C4-2B (cell line): ENCODE measurements around the gene CRB1.

Source experiments
- H3K27ac ChIP-seq: fragments of 450-650 bp; 2 replicates; pipeline ENCODE4 v1.5.1; 2017
- ZFX ChIP-seq: fragments of 450-650 bp; IDR thresholded peaks from 2 replicates; pipeline ENCODE4 v1.6.1; 2017
- TF ChIP-seq, protein P1 (sequence below): fragments of 450-650 bp; conservative IDR thresholded peaks from 2 replicates; pipeline ENCODE4 v1.5.1; 2017; ENCODE audit warnings: mild to moderate bottlenecking

The CRB1 gene

GRCh38 chr1:197374428-197374827, 106.4 kb downstream of the CRB1 start:
- TF ChIP-seq ZFX, result no peak
- TF ChIP-seq, protein P1, sequence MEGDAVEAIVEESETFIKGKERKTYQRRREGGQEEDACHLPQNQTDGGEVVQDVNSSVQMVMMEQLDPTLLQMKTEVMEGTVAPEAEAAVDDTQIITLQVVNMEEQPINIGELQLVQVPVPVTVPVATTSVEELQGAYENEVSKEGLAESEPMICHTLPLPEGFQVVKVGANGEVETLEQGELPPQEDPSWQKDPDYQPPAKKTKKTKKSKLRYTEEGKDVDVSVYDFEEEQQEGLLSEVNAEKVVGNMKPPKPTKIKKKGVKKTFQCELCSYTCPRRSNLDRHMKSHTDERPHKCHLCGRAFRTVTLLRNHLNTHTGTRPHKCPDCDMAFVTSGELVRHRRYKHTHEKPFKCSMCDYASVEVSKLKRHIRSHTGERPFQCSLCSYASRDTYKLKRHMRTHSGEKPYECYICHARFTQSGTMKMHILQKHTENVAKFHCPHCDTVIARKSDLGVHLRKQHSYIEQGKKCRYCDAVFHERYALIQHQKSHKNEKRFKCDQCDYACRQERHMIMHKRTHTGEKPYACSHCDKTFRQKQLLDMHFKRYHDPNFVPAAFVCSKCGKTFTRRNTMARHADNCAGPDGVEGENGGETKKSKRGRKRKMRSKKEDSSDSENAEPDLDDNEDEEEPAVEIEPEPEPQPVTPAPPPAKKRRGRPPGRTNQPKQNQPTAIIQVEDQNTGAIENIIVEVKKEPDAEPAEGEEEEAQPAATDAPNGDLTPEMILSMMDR, result no peak
- no peak overlapping the region for H3K27ac ChIP-seq

GRCh38 chr1:197384471-197384870, 116.4 kb downstream of the CRB1 start:
- no peak for TF ChIP-seq ZFX
- TF ChIP-seq, protein P1, result no peak
- no peak overlapping the region for H3K27ac ChIP-seq

- no peak overlapping the region for H3K27ac ChIP-seq
- TF ChIP-seq ZFX, result no peak
- TF ChIP-seq, protein P1, result no peak
These were observed 120.7 kb downstream of the CRB1 start for GRCh38 chr1:197388801-197389200.

DNA sequence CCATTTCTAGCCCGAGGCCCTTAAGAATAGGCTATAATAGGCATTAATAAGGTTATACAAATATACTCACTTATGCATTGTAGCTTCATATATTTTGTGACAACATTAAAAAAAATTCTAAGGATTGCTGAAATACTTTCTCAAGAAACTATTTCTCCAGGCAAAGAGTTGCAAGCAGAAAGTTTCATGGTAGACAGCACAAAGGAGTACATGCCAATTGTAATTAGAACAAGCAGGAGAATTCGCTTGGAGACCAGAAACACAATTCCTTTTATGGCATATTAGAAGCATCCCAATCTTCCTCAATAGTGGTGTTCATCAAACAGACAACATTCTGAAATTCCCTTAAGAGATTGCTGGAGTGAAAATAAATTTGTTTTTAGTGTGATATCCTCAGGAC, 122.8 kb downstream of the CRB1 start:
- H3K27ac ChIP-seq, result no peak overlapping the region
- no peak for TF ChIP-seq ZFX
- TF ChIP-seq, protein P1, result no peak

GRCh38 chr1:197391303-197392226, 123.5 kb downstream of the CRB1 start:
- TF ChIP-seq, protein P1, result no peak
- no peak for TF ChIP-seq ZFX
- H3K27ac ChIP-seq, result no peak overlapping the region

DNA sequence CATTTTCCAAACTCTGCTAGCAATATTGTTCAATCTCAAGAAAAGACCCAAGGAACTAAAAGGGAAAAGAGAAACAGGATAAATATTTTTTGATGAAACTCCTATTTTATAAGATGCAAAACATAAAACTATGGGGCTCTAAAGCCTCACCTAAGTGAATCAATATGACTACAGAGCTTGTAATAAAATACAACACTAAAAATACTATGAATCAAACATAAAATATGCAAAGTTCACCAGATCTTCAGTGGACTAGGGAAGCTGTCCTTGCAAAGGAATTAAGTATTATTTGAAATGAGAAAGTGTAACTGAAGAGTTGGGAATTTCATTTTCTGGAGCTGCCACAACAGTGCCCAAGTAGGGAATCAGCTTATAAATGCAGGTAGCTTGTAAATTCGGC, 124.5 kb downstream of the CRB1 start:
- H3K27ac ChIP-seq, result no peak overlapping the region
- TF ChIP-seq ZFX, result no peak
- TF ChIP-seq, protein P1, result no peak

GRCh38 chr1:197393105-197393504, 125.1 kb downstream of the CRB1 start:
- no peak overlapping the region for H3K27ac ChIP-seq
- no peak for TF ChIP-seq ZFX
- TF ChIP-seq, protein P1, result no peak
